Fibroblast of the conjunctiva (primary cell): Measurements from ENCODE around the gene EPPIN.

Experiments
- DNase-seq: peaks from one replicate; pipeline ENCODE4 v3.0.0-alpha.2; 2010; ENCODE audit warnings: low read depth

Gene EPPIN

DNA sequence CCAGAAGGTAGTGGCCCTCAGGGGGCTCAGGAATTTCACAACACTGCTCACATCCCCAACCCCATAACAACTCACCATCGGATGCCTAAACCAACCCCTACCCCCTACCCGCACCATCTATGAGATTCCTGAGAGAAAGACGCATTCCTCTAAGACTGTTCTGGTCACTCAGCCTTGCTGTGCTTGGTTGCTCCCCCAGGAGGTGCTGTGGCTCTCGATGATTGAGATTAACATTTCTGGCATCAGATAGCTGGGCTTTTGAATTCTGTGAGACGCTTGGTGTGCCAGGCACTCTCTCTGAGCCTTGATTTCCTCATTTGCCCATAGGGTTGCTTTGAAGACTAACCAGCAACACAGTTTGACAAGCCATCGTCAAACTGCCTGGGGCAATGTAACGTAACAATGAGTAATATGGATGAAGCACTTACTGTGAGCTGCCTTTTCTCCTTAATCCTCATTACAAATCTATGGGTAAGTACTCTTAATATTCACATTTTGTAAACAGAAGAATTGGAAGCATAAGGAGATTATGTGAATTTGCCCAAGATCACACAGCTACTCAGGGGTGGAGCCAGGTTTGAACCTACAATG lies 8.9 kb downstream of the EPPIN start:
- DNase-seq: no peak

DNA sequence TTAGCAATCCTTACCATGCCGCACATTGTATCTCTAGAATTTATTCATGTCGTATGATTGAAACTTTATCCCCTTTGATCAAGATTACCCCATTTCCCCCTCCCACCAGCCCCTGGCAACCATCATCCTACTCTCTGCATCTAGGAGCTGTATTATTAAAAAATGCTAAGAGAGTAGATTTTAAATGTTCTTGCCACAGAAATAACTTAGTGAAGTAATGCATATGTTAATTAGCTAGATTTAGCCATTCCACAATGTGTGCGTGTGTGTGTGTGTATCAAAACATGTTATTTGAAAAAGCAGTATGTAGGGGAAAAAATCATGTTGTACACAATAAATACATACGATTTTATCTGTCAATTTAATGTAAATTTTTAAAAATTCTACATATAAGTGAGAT lies 19.9 kb downstream of the EPPIN start:
- DNase-seq: no peak

GRCh38 chr20:45523821-45524220 lies 23.4 kb downstream of the EPPIN start:
- no peak for DNase-seq

DNA sequence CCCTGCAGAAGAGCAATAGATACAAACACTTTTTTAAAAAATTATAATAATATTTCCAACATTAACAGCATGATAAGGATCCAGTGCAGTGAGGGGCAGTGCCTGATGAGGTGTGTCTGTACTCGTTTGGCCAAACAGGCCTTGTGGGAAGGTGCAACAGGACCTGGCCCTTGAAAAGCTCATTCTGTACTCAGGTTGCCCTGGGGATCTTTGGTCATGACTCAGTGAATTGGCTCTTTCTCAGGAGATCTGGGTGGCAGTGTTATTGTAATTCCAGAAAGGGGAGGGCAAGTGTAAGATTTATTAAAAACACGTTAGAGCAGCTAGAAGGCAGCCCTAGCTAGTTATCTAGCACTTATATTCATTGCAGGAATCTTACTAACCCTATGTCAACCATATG lies 28.9 kb downstream of the EPPIN start:
- DNase-seq: no peak

- DNase-seq: no peak
Measured at GRCh38 chr20:45515147-45515913, 31.9 kb downstream of the EPPIN start, which contains the start of gene SPINT3. Gene SPINT3 (minus strand): TSS chr20:45515622. CDS start chr20:45515608, 14 bp downstream.

DNA sequence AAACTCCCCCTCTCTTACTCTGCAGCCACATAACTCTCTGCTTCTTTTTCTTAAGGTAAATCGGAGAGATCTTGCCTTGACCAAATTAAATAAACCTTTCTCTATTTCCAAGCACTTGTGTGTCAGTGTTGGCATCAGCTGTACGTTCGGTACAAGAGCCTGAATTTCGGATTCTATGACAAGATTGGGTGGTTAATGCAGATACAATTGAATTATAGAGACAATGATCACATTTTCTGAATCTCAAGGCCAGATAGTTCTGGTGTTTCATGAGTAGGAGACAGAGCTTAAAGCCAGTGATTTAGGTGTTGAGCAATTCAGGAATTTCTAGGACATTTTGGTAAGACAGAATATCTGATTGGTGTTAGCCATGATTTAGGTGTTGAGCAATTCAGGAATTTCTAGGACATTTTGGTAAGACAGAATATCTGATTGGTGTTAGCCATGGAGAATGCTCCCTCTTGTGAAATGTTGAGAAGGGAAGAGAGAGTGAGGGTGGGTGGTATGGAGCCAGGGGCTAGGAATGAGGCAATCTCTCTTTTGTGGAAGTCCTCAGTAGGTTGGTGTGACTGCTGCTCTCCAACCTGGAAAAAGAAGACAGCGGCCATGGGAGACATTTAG lies 36.8 kb downstream of the EPPIN start:
- DNase-seq: no peak

DNA sequence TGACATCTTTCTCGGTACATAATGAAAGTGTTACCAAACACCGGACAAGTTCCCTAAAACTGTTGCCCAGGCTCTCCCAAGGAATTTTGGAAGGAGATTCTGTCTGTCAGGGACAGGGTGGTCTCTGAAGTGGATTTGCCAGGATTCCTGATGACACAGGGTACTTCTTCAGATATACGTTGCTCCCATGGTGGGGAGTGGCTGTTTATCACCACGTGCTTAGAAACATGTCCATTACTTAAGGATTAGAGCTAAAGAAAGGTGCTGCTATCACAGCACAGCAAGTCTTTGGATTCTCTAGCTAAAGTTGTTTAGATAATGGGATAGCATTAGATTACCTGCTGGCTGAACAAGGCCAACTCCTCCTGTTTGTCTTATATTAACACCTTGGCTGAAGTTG lies 38.1 kb downstream of the EPPIN start:
- no peak for DNase-seq

- DNase-seq: no peak
Measured at GRCh38 chr20:45508068-45508886, 38.9 kb downstream of the EPPIN start.

GRCh38 chr20:45507011-45507820 lies 40.0 kb downstream of the EPPIN start:
- DNase-seq: no peak

DNA sequence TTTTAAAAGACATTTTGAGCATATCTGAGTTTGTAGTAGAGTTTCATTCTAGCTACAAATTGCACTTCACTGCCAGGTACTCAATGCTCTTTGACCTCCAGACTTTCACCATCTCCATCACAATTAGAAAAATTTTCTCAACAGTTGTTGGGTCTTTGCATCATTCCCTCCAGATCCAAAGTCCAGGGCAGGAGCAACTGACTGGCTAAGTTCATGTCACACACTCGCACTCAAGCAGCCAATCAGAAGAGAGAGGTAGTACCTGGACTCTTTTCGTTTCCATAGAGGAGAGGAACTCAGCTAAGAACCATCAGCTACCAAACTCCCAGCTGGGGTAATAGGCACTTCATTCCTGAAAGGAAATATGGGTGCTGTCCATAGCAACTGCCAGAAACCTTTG lies 40.8 kb downstream of the EPPIN start:
- no peak for DNase-seq

DNA sequence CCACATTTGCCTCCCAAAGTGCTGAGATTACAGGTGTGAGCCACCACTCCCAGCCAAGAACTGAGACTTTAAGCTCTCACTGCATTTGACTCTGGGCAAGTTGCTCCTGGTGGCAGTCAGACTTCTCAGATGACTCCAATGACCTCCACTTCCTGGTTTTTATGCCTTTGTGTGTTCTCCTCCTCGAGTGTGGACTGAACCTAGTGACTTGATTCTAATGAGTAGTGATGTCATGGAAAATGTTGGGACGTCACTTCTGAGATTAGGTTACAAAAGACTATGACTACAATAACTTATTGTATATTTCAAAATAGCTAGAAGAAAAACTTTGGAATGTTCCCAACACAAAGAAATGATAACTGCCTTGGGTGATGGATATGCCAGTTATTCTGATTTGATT lies 43.8 kb downstream of the EPPIN start:
- DNase-seq: no peak

DNA sequence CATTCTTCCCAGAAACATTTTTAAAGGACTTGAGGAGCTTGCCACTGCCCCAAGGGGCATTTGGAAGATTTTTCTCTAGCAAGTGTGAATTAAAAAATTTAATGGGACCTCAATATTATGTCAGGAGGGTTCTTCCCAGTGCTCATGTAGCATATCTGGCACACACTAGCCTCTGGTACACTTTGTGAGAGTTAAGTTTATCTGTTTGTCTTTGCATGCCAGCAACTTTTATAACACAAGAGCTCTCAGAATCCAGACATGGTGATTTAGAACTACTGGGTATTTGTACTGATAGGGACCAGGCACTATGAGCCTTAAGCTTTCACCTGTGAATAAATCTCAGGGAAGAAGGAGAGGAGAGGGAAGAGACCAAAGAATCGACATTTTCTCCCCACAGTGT lies 44.6 kb downstream of the EPPIN start:
- DNase-seq: no peak

GRCh38 chr20:45501600-45501999 lies 45.6 kb downstream of the EPPIN start:
- DNase-seq: no peak

DNA sequence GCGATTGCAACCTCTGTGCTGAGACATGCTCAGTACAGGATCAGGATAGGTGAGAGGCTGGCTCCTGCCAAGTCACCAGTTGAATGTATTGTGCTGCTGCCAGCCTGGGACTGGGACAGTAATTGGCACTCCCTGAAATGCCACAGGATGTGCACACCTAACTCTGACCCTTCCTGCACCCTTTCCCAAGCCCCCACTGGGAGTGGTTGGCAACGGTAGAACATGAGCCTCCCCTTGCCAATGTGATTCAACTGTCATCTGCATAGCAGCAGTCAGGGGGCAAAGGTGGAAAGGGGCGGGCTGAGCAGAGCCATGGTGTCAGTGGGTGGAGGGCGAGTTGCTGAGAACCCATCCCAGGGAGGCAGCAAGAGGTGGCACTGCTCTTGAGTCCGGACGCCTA lies 47.2 kb downstream of the EPPIN start:
- no peak for DNase-seq

GRCh38 chr20:45497971-45498494 lies 49.2 kb downstream of the EPPIN start:
- no peak for DNase-seq

DNA sequence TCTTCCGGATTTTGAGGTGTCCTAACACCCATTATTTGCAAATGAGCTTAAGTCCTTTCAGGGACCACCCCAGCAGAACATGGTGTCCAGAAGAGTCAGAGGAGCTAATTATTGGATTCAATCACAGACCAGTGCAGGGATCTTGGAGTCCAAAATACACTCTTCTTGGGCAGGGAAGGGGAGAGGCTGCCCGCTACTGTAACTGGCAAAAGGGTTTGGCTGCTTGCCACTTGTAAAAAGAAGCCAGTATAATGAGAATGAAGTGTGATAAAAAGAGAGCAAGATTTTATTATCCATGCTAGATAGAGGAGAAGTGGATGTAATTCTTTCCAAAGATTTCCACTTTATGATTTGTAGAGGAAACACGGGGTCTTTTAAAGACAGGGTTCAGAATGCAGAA lies 51.0 kb downstream of the EPPIN start:
- no peak for DNase-seq

- DNase-seq: no peak
Measured at GRCh38 chr20:45495501-45495941, 51.7 kb downstream of the EPPIN start.
